Epithelial cell of proximal tubule (primary cell): ENCODE data around the gene KRTAP12-4. TPM values are rescaled to one million over a fixed set of nuclear protein-coding genes. Genes with fewer than 3 reads are reported as not detected.

Experiments used
- DNase-seq: peaks from one replicate; pipeline ENCODE4 v3.0.0-alpha.2; 2011; ENCODE audit warnings: low read depth
- H3K4me3 ChIP-seq: 2 replicates; pipeline ENCODE4 v1.5.1; 2011; ENCODE audit warnings: low read depth, mild to moderate bottlenecking, low read length
- total RNA-seq: library from RNA; depleted of rRNA; stranded (reverse); fragments of >200 nt; gene quantifications from 2 replicates; pipeline ENCODE4 v1.2.3, GENCODE V29; 2015
- TF ChIP-seq, protein P1 (sequence below): conservative IDR thresholded peaks from 2 replicates; pipeline ENCODE4 v1.5.1; 2012; ENCODE audit warnings: low read depth, mild to moderate bottlenecking, low read length

The KRTAP12-4 gene
- total RNA-seq, 1 donor from 2014 or later: not detected

DNA sequence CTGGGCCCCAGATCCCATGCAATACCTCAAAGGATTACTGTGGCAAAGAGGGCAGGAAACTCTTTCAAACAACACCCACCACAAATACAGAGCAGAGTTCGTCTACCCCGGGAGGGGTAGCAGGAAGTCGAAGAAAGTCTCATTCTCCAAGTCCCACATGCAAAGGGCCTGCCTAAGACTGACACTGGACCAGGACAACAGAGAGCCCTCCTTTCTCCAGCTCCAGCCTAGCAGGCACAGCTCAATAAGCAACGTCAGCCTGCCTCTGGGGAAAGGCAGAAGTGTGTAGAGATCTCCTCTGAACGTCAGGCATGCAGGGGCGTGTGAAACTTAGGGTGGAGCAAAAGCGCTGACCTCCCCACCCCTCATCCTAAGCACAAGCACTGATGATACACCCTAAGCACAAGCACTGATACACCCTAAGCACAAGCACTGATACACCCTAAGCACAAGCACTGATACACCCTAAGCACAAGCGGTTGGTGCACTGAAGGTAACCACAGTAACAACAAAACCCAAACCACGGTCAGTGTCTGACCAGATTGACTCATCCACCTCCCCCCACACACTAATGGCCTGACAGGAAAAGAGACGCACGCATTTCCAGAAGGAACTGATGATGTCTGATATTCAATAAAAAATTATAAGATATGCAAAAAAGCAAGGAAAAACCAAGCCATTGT is 4.6 kb upstream of the KRTAP12-4 start:
- no peak for DNase-seq
- no peak overlapping the region for H3K4me3 ChIP-seq
- TF ChIP-seq, protein P1, sequence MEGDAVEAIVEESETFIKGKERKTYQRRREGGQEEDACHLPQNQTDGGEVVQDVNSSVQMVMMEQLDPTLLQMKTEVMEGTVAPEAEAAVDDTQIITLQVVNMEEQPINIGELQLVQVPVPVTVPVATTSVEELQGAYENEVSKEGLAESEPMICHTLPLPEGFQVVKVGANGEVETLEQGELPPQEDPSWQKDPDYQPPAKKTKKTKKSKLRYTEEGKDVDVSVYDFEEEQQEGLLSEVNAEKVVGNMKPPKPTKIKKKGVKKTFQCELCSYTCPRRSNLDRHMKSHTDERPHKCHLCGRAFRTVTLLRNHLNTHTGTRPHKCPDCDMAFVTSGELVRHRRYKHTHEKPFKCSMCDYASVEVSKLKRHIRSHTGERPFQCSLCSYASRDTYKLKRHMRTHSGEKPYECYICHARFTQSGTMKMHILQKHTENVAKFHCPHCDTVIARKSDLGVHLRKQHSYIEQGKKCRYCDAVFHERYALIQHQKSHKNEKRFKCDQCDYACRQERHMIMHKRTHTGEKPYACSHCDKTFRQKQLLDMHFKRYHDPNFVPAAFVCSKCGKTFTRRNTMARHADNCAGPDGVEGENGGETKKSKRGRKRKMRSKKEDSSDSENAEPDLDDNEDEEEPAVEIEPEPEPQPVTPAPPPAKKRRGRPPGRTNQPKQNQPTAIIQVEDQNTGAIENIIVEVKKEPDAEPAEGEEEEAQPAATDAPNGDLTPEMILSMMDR: no peak

GRCh38 chr21:44658541-44658910 is 4.1 kb upstream of the KRTAP12-4 start:
- DNase-seq: no peak
- TF ChIP-seq, protein P1: no peak
- no peak overlapping the region for H3K4me3 ChIP-seq

- TF ChIP-seq, protein P1: no peak
- H3K4me3 ChIP-seq: no peak within 1 kb of the TSS
- no peak for DNase-seq
Observed at GRCh38 chr21:44657635-44658540, 3.4 kb upstream of the KRTAP12-4 start, which contains the start of gene KRTAP12-3. KRTAP12-3 (plus strand) TSS chr21:44657932; CDS start chr21:44657980, 48 bp downstream.

DNA sequence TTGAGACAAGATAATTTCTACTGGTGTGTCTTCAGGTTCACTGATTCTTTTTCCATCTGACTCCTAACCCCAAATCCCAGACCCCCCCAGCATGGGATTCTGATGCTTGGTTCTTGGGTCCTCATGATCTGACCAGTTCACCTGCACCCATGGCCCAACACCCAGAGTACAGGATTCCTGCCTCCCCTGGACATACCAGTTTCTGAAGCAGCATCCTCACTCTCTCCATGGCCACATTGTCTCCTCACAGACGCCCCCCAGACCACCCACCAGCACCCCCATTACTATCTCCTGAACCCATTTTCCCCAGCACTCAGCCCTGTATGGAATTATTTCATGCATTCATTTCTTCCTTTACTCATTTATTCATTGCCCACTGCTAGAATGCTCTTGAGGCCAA is 2.4 kb upstream of the KRTAP12-4 start:
- TF ChIP-seq, protein P1: no peak
- H3K4me3 ChIP-seq: no peak overlapping the region
- no peak for DNase-seq

GRCh38 chr21:44653656-44654575 is 543 bp downstream of the KRTAP12-4 start:
- no peak overlapping the region for H3K4me3 ChIP-seq
- DNase-seq: no peak
- TF ChIP-seq, protein P1: no peak

DNA sequence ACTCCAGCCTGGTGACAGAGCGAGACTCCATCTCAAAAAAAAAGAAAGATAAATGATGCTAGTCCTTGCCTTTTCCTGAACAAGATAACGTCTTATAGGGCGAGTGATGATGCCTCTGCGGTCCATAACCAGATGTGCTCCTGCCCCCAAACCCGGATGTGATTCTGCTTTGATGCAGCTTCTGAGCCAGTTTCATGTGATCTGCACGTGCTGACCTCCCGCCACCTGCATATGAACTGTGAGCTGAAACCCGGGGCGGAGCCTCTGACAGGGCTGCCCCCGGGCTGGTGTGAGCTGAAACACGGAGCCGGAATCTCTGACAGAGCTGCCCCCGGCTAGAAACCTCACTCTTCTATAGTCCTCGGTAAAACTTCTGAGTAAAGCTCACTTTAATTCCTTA is 1.3 kb downstream of the KRTAP12-4 start:
- no peak overlapping the region for H3K4me3 ChIP-seq
- no peak for DNase-seq
- TF ChIP-seq, protein P1: no peak
